HepG2 (cell line): ENCODE data around the gene ZNHIT6. TPM values are rescaled to one million over a fixed set of nuclear protein-coding genes. Genes with fewer than 3 reads are reported as not detected.

Experiments used
- EHMT2 ChIP-seq: fragments of 200-600 bp; sonication (generic); IDR thresholded peaks from 2 replicates; pipeline ENCODE4 v1.7.0; 2017; ENCODE audit warnings: antibody characterized with exemption, low read depth, low read length, borderline replicate concordance
- ISX ChIP-seq: sonication (generic); formaldehyde crosslinking; conservative IDR thresholded peaks from 2 replicates; pipeline ENCODE4 v1.5.0; 2020; ENCODE audit warnings: missing genetic modification reagents
- MED8 ChIP-seq: sonication (generic); formaldehyde crosslinking; IDR thresholded peaks from 2 replicates; pipeline ENCODE4 v1.8.1; 2023; ENCODE audit warnings: mild to moderate bottlenecking, missing genetic modification reagents; ENCODE audit not compliant: insufficient replicate concordance
- NFKBIZ ChIP-seq: IDR thresholded peaks from 2 replicates; pipeline ENCODE4 v1.6.1; 2018; ENCODE audit warnings: missing genetic modification reagents, missing compliant biosample characterization
- PHF5A ChIP-seq: IDR thresholded peaks from one replicate; pipeline ENCODE4 v1.6.1; 2018; ENCODE audit warnings: low read depth, missing genetic modification reagents; ENCODE audit not compliant: unreplicated experiment
- RAD51 ChIP-seq: fragments of 450-650 bp; IDR thresholded peaks from 2 replicates; pipeline ENCODE4 v1.6.1; 2016; ENCODE audit warnings: borderline replicate concordance
- RBAK ChIP-seq: sonication (generic); formaldehyde crosslinking; IDR thresholded peaks from 2 replicates; pipeline ENCODE4 v1.5.1; 2020; ENCODE audit warnings: mild to moderate bottlenecking, missing genetic modification reagents
- RBM22 ChIP-seq: fragments of 200-400 bp; formaldehyde crosslinking; optimal IDR thresholded peaks from 2 replicates; pipeline ENCODE3; 2017; ENCODE audit warnings: mild to moderate bottlenecking, low read length, moderate library complexity
- SP1 ChIP-seq, 2 experiments: fragments of 450-650 bp in 1 of 2; sonication (generic) in 1 of 2; formaldehyde crosslinking in 1 of 2; IDR thresholded peaks; 2 replicates each; pipeline versions ENCODE4 v1.4.0 to v1.6.1; 2016 to 2020; ENCODE audit warnings: missing genetic modification reagents in 1 of 2
- TBX2 ChIP-seq: sonication (generic); formaldehyde crosslinking; IDR thresholded peaks from 2 replicates; pipeline ENCODE4 v1.5.0; 2020; ENCODE audit warnings: missing genetic modification reagents, mild to moderate bottlenecking, borderline replicate concordance
- ZNF138 ChIP-seq: sonication (generic); formaldehyde crosslinking; IDR thresholded peaks from 2 replicates; pipeline ENCODE4 v1.5.0; 2020; ENCODE audit warnings: mild to moderate bottlenecking, low read depth, missing genetic modification reagents
- ZNF703 ChIP-seq: sonication (generic); formaldehyde crosslinking; IDR thresholded peaks from 2 replicates; pipeline ENCODE4 v1.5.1; 2020; ENCODE audit warnings: missing genetic modification reagents, mild to moderate bottlenecking, moderate library complexity, borderline replicate concordance
- ZNF792 ChIP-seq: IDR thresholded peaks from 2 replicates; pipeline ENCODE4 v1.6.1; 2016
- polyA plus RNA-seq, 8 experiments: library from polyadenylated mRNA; depleted of rRNA in 3 of 8; stranded (reverse) in 7 of 8; unstranded in 1 of 8; fragments of >200 nt; fragmentation: Illumina TruSeq in 4 of 8; extraction: Trizol in 4 of 8; gene quantifications; 2 replicates each; pipeline versions ENCODE4 v1.2.1 to v1.2.3, GENCODE V29; 2011 to 2016; ENCODE audit warnings: low read depth in 4 of 8, missing spikeins in 1 of 8, mixed read lengths in 1 of 8; ENCODE audit not compliant: insufficient read depth in 1 of 8
- total RNA-seq, 5 experiments: library from RNA; depleted of rRNA; stranded (reverse); fragments of >200 nt; fragmentation: Illumina TruSeq; extraction: Trizol; gene quantifications; 2 replicates each; pipeline ENCODE4 v1.2.3, GENCODE V29; 2016; ENCODE audit warnings: low read depth in 1 of 5
- TF ChIP-seq, protein P1 (sequence below): sonication (generic); formaldehyde crosslinking; conservative IDR thresholded peaks from 2 replicates; pipeline ENCODE4 v1.8.0; 2022; ENCODE audit warnings: low read depth, missing genetic modification reagents
- TF ChIP-seq, protein P2 (sequence below): sonication (generic); formaldehyde crosslinking; conservative IDR thresholded peaks from 2 replicates; pipeline ENCODE4 v1.8.0; 2022; ENCODE audit warnings: missing genetic modification reagents
- TF ChIP-seq, protein P3 (sequence below): IDR thresholded peaks from 2 replicates; pipeline ENCODE4 v1.6.1; 2016
- TF ChIP-seq, protein P4 (sequence below): sonication (generic); formaldehyde crosslinking; IDR thresholded peaks from 2 replicates; pipeline ENCODE4 v1.4.0; 2020; ENCODE audit warnings: mild to moderate bottlenecking, low read depth, missing genetic modification reagents
- TF ChIP-seq, protein P5 (sequence below): IDR thresholded peaks from 2 replicates; pipeline ENCODE4 v1.6.1; 2016; ENCODE audit warnings: low read depth, borderline replicate concordance
- TF ChIP-seq, protein P6 (sequence below): sonication (generic); formaldehyde crosslinking; IDR thresholded peaks from 2 replicates; pipeline ENCODE4 v1.8.1; 2023; ENCODE audit warnings: mild to moderate bottlenecking, missing genetic modification reagents
- TF ChIP-seq, protein P7 (sequence below): sonication (generic); formaldehyde crosslinking; IDR thresholded peaks from 2 replicates; pipeline ENCODE4 v1.8.0; 2022; ENCODE audit warnings: low read depth, missing genetic modification reagents

The ZNHIT6 gene
- total and polyA plus RNA-seq, 2 of the 13 experiments (the other 11 are each of a cell fraction or from before 2014, with no cell fraction given) = 6.0 to 15.2 TPM

DNA sequence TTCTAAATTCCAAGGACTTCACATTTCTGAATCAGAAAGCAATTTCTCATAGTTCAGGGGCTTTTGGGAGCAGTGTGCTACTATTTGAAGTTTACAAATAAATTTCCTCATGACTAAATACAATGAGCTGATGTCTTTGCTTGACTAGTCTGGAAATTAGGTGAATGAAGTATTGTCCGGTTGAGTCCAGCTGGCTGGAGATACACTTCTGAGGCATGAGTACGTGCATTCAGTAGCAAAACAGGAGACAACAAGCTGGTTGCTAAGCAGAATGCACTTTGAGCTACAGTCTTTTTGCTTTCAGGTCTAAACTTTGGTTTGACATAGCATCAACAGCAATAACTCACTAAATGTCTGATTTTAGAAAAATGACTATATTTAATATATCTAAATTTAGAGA lies 27.1 kb downstream of the ZNHIT6 start (continued):
- TF ChIP-seq, protein P1, sequence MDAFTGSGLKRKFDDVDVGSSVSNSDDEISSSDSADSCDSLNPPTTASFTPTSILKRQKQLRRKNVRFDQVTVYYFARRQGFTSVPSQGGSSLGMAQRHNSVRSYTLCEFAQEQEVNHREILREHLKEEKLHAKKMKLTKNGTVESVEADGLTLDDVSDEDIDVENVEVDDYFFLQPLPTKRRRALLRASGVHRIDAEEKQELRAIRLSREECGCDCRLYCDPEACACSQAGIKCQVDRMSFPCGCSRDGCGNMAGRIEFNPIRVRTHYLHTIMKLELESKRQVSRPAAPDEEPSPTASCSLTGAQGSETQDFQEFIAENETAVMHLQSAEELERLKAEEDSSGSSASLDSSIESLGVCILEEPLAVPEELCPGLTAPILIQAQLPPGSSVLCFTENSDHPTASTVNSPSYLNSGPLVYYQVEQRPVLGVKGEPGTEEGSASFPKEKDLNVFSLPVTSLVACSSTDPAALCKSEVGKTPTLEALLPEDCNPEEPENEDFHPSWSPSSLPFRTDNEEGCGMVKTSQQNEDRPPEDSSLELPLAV (CRISPR knock-in tag) = no peak
- TF ChIP-seq ZNF703 (CRISPR knock-in tag) (no peak), RAD51 (no peak), PHF5A (CRISPR knock-in tag) (no peak), EHMT2 (peak; percentile 71; the same call in 1 of the 2 replicates), MED8 (CRISPR knock-in tag) (no peak), NFKBIZ (CRISPR knock-in tag) (no peak), RBAK (no peak), ZNF138 (CRISPR knock-in tag) (no peak), SP1 (IDR thresholded peaks at IDR 0.05) (no peak), SP1 (CRISPR knock-in tag; IDR thresholded peaks at IDR 0.05) (no peak), ZNF792 (CRISPR knock-in tag) (no peak), RBM22 (no peak), ISX (CRISPR knock-in tag) (no peak), TBX2 (CRISPR knock-in tag) (peak; percentile 62; the same call in 1 of the 2 replicates)
- TF ChIP-seq, protein P2, sequence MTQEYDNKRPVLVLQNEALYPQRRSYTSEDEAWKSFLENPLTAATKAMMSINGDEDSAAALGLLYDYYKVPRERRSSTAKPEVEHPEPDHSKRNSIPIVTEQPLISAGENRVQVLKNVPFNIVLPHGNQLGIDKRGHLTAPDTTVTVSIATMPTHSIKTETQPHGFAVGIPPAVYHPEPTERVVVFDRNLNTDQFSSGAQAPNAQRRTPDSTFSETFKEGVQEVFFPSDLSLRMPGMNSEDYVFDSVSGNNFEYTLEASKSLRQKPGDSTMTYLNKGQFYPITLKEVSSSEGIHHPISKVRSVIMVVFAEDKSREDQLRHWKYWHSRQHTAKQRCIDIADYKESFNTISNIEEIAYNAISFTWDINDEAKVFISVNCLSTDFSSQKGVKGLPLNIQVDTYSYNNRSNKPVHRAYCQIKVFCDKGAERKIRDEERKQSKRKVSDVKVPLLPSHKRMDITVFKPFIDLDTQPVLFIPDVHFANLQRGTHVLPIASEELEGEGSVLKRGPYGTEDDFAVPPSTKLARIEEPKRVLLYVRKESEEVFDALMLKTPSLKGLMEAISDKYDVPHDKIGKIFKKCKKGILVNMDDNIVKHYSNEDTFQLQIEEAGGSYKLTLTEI (CRISPR knock-in tag) = no peak
- TF ChIP-seq, protein P3, sequence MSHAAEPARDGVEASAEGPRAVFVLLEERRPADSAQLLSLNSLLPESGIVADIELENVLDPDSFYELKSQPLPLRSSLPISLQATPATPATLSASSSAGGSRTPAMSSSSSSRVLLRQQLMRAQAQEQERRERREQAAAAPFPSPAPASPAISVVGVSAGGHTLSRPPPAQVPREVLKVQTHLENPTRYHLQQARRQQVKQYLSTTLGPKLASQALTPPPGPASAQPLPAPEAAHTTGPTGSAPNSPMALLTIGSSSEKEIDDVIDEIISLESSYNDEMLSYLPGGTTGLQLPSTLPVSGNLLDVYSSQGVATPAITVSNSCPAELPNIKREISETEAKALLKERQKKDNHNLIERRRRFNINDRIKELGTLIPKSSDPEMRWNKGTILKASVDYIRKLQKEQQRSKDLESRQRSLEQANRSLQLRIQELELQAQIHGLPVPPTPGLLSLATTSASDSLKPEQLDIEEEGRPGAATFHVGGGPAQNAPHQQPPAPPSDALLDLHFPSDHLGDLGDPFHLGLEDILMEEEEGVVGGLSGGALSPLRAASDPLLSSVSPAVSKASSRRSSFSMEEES (CRISPR knock-in tag) = peak; percentile 22; the same call in 1 of the 2 replicates
- TF ChIP-seq, protein P4, sequence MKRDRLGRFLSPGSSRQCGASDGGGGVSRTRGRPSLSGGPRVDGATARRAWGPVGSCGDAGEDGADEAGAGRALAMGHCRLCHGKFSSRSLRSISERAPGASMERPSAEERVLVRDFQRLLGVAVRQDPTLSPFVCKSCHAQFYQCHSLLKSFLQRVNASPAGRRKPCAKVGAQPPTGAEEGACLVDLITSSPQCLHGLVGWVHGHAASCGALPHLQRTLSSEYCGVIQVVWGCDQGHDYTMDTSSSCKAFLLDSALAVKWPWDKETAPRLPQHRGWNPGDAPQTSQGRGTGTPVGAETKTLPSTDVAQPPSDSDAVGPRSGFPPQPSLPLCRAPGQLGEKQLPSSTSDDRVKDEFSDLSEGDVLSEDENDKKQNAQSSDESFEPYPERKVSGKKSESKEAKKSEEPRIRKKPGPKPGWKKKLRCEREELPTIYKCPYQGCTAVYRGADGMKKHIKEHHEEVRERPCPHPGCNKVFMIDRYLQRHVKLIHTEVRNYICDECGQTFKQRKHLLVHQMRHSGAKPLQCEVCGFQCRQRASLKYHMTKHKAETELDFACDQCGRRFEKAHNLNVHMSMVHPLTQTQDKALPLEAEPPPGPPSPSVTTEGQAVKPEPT (CRISPR knock-in tag) = no peak
- TF ChIP-seq, protein P5, sequence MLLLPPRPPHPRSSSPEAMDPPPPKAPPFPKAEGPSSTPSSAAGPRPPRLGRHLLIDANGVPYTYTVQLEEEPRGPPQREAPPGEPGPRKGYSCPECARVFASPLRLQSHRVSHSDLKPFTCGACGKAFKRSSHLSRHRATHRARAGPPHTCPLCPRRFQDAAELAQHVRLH = no peak
- TF ChIP-seq, protein P6, sequence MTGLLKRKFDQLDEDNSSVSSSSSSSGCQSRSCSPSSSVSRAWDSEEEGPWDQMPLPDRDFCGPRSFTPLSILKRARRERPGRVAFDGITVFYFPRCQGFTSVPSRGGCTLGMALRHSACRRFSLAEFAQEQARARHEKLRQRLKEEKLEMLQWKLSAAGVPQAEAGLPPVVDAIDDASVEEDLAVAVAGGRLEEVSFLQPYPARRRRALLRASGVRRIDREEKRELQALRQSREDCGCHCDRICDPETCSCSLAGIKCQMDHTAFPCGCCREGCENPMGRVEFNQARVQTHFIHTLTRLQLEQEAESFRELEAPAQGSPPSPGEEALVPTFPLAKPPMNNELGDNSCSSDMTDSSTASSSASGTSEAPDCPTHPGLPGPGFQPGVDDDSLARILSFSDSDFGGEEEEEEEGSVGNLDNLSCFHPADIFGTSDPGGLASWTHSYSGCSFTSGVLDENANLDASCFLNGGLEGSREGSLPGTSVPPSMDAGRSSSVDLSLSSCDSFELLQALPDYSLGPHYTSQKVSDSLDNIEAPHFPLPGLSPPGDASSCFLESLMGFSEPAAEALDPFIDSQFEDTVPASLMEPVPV = no peak
- TF ChIP-seq, protein P7, sequence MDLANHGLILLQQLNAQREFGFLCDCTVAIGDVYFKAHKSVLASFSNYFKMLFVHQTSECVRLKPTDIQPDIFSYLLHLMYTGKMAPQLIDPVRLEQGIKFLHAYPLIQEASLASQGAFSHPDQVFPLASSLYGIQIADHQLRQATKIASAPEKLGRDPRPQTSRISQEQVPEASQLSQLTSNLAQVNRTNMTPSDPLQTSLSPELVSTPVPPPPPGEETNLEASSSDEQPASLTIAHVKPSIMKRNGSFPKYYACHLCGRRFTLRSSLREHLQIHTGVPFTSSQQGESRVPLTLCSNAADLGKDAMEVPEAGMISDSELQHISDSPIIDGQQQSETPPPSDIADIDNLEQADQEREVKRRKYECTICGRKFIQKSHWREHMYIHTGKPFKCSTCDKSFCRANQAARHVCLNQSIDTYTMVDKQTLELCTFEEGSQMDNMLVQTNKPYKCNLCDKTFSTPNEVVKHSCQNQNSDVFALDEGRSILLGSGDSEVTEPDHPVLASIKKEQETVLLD (CRISPR knock-in tag) = no peak
